BLaER1 treated with 17β-estradiol and CSF1 and Interleukin-3, amounts not matched to agents 10 nM and 100 nM (cell line): Measurements from ENCODE around the gene PRDM11.

Experiments used
- H3K27ac ChIP-seq, 11 experiments: shearing (Covaris generic); formaldehyde crosslinking; 2 replicates each; pipeline ENCODE4 v1.8.1; 2022
- H3K27me3 ChIP-seq, 11 experiments: shearing (Covaris generic); formaldehyde crosslinking; 2 replicates each; pipeline ENCODE4 v1.8.1; 2022
- H3K36me3 ChIP-seq, 11 experiments: shearing (Covaris generic); formaldehyde crosslinking; 2 replicates each; pipeline ENCODE4 v1.8.1; 2022
- H3K4me1 ChIP-seq, 10 experiments: shearing (Covaris generic); formaldehyde crosslinking; 2 replicates each; pipeline ENCODE4 v1.8.1; 2022
- H3K4me2 ChIP-seq, 11 experiments: shearing (Covaris generic); formaldehyde crosslinking; 2 replicates each; pipeline ENCODE4 v1.8.1; 2022
- H3K4me3 ChIP-seq, 10 experiments: shearing (Covaris generic); formaldehyde crosslinking; 2 replicates each; pipeline ENCODE4 v1.8.1; 2022
- H3K9ac ChIP-seq, 11 experiments: shearing (Covaris generic); formaldehyde crosslinking; 2 replicates each; pipeline ENCODE4 v1.8.1; 2022
- H3K9me3 ChIP-seq, 11 experiments: shearing (Covaris generic); formaldehyde crosslinking; replicated peaks in 1 of 11; 2 replicates each; pipeline ENCODE4 v1.8.1; 2022
- H4K20me1 ChIP-seq, 11 experiments: shearing (Covaris generic); formaldehyde crosslinking; 2 replicates each; pipeline ENCODE4 v1.8.1; 2022
- Cebpa-rat ChIP-seq, 11 experiments: shearing (Covaris generic); IDR thresholded peaks; 2 replicates each; pipeline ENCODE4 v1.8.1; 2022

The PRDM11 gene

DNA sequence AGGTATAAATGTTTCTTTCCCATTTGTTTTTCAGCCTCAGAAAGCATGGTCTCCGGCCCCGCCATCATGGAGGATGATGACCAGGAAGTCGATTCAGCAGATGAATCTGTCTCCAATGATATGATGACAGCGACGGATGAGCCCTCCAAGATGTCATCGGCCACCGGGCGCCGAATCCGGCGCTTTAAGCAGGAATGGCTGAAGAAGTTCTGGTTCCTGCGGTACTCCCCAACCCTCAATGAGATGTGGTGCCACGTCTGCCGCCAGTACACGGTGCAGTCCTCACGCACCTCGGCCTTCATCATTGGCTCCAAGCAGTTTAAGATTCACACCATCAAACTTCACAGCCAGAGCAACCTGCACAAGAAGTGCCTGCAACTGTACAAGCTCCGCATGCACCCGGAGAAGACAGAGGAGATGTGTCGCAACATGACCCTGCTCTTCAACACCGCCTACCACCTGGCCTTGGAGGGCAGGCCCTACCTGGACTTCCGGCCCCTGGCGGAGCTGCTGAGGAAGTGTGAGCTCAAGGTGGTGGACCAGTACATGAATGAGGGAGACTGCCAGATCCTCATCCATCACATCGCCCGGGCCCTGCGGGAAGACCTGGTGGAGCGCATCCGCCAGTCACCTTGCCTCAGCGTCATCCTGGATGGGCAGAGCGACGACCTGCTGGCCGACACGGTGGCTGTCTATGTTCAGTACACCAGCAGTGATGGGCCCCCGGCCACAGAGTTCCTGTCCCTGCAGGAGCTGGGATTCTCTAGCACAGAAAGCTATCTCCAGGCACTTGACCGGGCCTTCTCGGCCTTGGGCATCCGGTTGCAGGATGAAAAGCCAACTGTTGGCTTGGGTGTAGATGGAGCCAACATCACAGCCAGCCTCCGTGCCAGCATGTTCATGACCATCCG, 79.8 kb downstream of the PRDM11 start:
- no peak overlapping the region for H3K27ac ChIP-seq
- no peaks in the 10 kb centered on the region for H3K27me3 ChIP-seq
- peak in 1 of 11 experiments; percentile 27; a peak in 1 of 22 replicates for TF ChIP-seq Cebpa-rat (IDR thresholded peaks at IDR 0.05)
- H3K9me3 ChIP-seq: peaks cover 0 to 32% (median 14%) of the 10 kb centered on the region in 11 experiments; a peak in 9 of 22 replicates
- H3K4me1 ChIP-seq: peaks cover 7 to 38% (median 30%) of the 10 kb centered on the region in 10 experiments
- H3K36me3 ChIP-seq: peaks cover 13 to 46% (median 39%) of the 10 kb centered on the region in 11 experiments
- H3K4me2 ChIP-seq: no peak overlapping the region
- no peaks in the 10 kb centered on the region for H4K20me1 ChIP-seq
- no peak overlapping the region for H3K4me3 ChIP-seq
- no peak overlapping the region for H3K9ac ChIP-seq

DNA sequence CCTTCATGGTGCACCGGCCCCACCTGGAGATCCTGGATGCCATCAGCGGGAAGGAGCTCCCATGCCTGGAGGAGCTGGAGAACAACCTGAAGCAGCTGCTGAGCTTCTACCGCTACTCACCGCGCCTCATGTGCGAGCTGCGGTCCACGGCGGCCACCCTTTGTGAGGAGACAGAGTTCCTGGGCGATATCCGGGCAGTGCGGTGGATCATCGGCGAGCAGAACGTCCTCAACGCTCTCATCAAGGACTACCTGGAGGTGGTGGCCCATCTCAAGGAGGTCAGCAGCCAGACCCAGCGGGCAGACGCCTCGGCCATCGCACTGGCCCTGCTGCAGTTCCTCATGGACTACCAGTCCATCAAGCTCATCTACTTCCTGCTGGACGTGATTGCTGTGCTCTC, 80.5 kb downstream of the PRDM11 start:
- Histone ChIP-seq H3K36me3 (peaks cover 13 to 46% (median 39%) of the 10 kb centered on the region in 11 experiments), H3K9ac (no peak overlapping the region), H3K4me2 (no peak overlapping the region), H3K4me3 (no peak overlapping the region), H4K20me1 (no peaks in the 10 kb centered on the region), H3K9me3 (peaks cover 0 to 32% (median 14%) of the 10 kb centered on the region in 11 experiments; a peak in 9 of 22 replicates), H3K4me1 (peaks cover under 1 to 32% (median 23%) of the 10 kb centered on the region in 10 experiments; a peak in 18 of 20 replicates), H3K27me3 (no peaks in the 10 kb centered on the region), H3K27ac (no peak overlapping the region)
- TF ChIP-seq Cebpa-rat (IDR thresholded peaks at IDR 0.05): no peak

DNA sequence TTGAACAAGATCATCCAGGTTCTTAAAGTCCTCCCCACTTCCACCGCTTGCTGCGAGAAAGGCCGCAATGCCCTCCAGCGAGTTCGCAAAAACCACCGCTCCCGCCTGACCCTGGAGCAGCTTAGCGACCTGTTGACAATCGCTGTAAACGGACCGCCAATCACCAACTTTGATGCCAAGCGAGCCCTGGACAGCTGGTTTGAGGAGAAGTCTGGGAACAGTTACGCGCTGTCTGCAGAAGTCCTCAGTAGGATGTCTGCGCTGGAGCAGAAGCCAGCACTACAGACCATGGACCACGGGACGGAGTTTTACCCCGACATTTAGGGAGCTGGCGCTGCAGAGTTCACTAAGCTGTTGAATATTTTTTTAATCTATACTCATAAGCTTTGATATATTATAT, 81.4 kb downstream of the PRDM11 start:
- Histone ChIP-seq H3K36me3 (peaks cover 13 to 44% (median 39%) of the 10 kb centered on the region in 11 experiments), H3K9me3 (peaks cover 0 to 32% (median 14%) of the 10 kb centered on the region in 11 experiments; a peak in 9 of 22 replicates), H3K4me3 (no peak overlapping the region), H3K27ac (no peak overlapping the region), H4K20me1 (no peaks in the 10 kb centered on the region), H3K4me2 (no peak overlapping the region), H3K4me1 (peaks cover 0 to 23% (median 14%) of the 10 kb centered on the region in 10 experiments; a peak in 14 of 20 replicates), H3K27me3 (no peaks in the 10 kb centered on the region), H3K9ac (no peak overlapping the region)
- no peak for TF ChIP-seq Cebpa-rat (IDR thresholded peaks at IDR 0.05)

DNA sequence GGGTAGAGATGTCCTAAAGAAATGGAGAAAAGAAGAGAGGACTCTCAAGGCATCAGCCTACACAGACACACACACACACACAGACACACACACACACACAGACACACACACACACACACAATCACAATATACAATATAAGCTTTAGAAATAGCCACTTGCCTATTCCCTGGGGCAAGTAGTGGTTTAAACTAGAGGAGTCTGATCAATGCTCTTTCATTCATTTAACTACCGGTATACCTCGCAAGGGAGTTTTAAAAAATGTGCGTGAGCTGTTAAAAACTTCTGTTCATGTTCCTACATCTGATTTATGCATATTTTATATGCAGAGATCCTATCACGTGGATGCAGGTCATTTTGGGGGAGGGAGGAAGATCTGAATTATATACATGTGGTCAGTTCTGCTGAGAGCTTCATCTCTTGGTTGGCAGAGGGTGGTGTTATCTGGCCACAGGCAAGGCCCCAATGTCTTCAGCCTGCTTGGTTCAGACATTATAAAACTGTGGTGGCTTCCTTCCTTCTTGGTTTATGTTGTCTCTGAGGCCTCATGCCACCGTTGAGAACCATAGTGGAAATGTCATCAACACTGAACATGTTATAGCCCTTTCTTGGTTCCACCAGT, 83.1 kb downstream of the PRDM11 start:
- Histone ChIP-seq H3K27me3 (no peaks in the 10 kb centered on the region), H3K9me3 (peaks cover 0 to 20% (median 14%) of the 10 kb centered on the region in 11 experiments; a peak in 9 of 22 replicates), H3K4me2 (peak overlapping the region in 3 of 11 experiments; percentile 23 to 74 (median 46); a peak in 4 of 22 replicates), H3K4me1 (peaks cover 0 to 19% (median 11%) of the 10 kb centered on the region in 10 experiments; a peak in 14 of 20 replicates), H3K4me3 (no peak overlapping the region), H3K36me3 (peaks cover 13 to 35% (median 32%) of the 10 kb centered on the region in 11 experiments), H3K9ac (no peak overlapping the region), H3K27ac (no peak overlapping the region), H4K20me1 (no peaks in the 10 kb centered on the region)
- no peak for TF ChIP-seq Cebpa-rat (IDR thresholded peaks at IDR 0.05)

DNA sequence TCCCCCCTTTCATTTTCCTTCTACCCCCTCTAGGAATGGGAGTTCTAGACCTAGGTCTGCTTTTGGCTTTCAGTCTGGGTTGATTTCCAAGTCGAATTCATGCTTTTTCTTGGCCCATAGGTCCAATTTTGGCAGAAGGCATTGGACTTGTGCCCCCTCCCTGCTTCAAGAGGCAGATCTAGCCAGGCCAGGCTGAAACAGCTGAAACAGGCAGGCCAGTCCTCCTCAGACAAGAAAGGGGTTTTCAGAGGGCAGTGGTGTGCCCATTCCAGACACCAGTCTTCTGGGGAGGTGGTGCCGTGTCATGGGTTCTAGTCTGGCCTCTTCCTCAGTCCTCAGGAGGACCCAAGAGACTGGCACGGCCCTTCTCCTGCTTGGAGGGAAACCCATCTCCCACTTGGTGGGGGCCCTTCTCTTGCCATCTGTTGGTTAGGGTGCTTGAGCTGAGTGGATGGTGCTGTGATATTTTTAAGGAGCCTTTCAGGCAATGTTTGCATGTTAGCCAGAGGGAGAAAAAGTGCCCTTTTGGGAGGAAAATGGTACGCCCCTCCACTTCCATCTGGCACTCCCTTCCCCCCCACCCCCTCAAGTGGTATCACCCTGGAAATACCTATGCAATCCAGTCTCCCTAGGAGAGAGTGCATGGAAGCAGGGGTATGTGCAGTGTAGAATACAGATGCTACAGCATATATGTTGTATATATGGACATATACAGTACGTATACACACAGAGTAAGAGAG, 86.1 kb downstream of the PRDM11 start:
- Histone ChIP-seq H3K36me3 (peaks cover 0 to 5% (median 3%) of the 10 kb centered on the region in 11 experiments; a peak in 17 of 22 replicates), H3K4me1 (peaks cover 0 to 22% (median 17%) of the 10 kb centered on the region in 10 experiments; a peak in 17 of 20 replicates), H3K4me2 (no peak overlapping the region), H3K27me3 (no peaks in the 10 kb centered on the region), H4K20me1 (no peaks in the 10 kb centered on the region), H3K27ac (no peak overlapping the region), H3K9me3 (peaks cover 0 to 4% (median 0%) of the 10 kb centered on the region in 11 experiments; a peak in 4 of 22 replicates), H3K9ac (no peak overlapping the region), H3K4me3 (no peak overlapping the region)
- no peak for TF ChIP-seq Cebpa-rat (IDR thresholded peaks at IDR 0.05)

DNA sequence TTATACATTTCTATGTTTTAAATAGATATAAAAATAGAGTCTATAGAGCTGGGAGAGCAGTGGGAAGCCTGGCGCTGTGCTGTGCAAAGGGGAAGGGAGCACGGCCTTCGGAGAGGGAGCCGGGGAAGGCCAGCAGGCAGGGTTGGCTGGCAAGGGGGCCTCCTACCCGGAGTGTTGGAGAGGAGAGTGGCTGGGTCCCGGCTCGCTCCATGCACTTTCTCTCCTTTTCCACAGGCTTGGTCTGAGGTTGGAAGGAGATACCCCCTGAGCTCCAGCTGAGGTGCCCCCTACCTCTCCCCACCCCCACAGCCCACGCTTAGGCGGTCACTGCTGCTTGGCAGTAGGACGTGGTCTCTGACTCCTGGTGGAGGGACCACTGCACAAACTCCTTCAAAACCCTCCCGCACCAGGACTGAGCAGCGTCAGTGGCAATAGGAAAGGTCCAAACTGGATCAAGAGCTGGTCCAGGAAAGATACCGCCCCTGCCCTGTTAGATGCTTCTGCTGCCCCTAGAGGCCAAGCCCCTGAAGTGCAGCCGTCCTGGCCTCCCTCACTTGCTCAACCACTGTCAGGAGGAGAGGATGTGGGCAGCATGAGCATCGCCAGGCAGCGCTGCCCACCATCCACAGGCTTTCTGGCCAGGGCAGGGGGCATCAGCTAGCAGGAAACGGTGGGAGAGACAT, 86.8 kb downstream of the PRDM11 start:
- no peak overlapping the region for H3K4me2 ChIP-seq
- no peaks in the 10 kb centered on the region for H3K9me3 ChIP-seq
- H4K20me1 ChIP-seq: no peaks in the 10 kb centered on the region
- H3K27me3 ChIP-seq: no peaks in the 10 kb centered on the region
- no peak overlapping the region for H3K9ac ChIP-seq
- H3K36me3 ChIP-seq: no peaks in the 10 kb centered on the region; a peak in 1 of 22 replicates
- no peak overlapping the region for H3K27ac ChIP-seq
- no peak for TF ChIP-seq Cebpa-rat (IDR thresholded peaks at IDR 0.05)
- peaks cover 0 to 22% (median 17%) of the 10 kb centered on the region in 10 experiments; a peak in 17 of 20 replicates for H3K4me1 ChIP-seq
- H3K4me3 ChIP-seq: no peak overlapping the region

DNA sequence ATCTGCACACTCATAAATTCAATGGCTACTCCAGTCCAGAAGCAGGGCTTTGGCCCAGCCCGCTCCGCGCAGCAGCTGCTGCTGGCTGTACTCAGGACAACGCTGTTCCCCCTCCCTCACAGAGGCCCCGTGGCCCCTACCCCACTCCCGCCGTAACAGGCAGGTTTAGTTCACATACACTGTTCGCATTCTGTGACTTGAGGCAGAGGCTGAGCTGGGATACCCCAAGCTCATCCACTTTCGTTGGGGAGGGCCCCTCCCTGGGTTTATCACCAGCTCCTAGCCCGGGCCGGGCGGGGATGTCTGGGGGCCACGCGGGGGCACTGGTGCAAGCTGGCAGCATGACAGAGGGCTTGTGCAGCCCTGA, 87.3 kb downstream of the PRDM11 start:
- peaks cover 0 to 22% (median 17%) of the 10 kb centered on the region in 10 experiments; a peak in 17 of 20 replicates for H3K4me1 ChIP-seq
- no peaks in the 10 kb centered on the region for H3K27me3 ChIP-seq
- no peak overlapping the region for H3K4me3 ChIP-seq
- no peak overlapping the region for H3K27ac ChIP-seq
- H3K4me2 ChIP-seq: no peak overlapping the region
- H4K20me1 ChIP-seq: no peaks in the 10 kb centered on the region
- no peak for TF ChIP-seq Cebpa-rat (IDR thresholded peaks at IDR 0.05)
- no peaks in the 10 kb centered on the region for H3K9me3 ChIP-seq
- no peaks in the 10 kb centered on the region for H3K36me3 ChIP-seq
- no peak overlapping the region for H3K9ac ChIP-seq

DNA sequence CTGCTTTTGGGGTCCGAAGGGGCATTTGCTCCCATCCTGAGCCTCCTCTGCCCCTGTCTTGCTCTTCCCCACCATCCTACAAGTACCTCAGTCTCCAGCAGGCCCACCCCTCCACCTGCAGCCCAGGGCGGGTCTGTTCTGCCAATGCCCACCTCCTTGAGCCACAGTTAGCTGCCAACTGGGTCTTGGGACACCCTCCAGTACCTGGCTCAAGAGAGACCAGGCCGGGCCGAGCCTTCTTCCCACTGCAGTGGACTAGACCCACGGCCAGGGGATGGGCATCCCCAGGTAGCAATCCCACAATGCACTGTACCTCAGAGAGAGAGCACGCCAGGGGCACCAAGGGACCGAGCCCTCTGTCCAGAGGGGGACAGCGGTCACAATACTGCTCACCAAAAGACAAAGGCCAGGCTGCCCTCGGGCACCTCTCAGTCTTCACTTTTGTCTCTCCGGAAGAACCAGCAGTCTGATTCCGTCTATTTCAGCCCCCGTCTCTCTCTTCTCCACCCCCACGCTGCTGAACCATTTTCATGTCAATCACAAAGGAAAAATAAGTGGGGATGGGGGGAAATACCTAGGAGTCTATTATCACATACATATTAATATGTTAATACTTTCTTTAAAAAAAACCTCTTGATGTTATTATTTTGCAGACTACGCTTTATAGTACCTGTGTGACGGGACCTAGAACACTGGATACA, 88.0 kb downstream of the PRDM11 start:
- H4K20me1 ChIP-seq: no peaks in the 10 kb centered on the region
- H3K4me3 ChIP-seq: no peak overlapping the region
- no peak overlapping the region for H3K9ac ChIP-seq
- no peak overlapping the region for H3K27ac ChIP-seq
- H3K9me3 ChIP-seq: peaks cover 0 to 4% (median 2%) of the 10 kb centered on the region in 11 experiments; a peak in 7 of 22 replicates
- no peaks in the 10 kb centered on the region for H3K36me3 ChIP-seq
- no peak overlapping the region for H3K4me2 ChIP-seq
- no peaks in the 10 kb centered on the region for H3K27me3 ChIP-seq
- no peak for TF ChIP-seq Cebpa-rat (IDR thresholded peaks at IDR 0.05)
- peaks cover 0 to 22% (median 14%) of the 10 kb centered on the region in 10 experiments; a peak in 17 of 20 replicates for H3K4me1 ChIP-seq
